HG03354 (cell line): ENCODE measurements around the gene SEMA4G.
A peak's percentile ranks its signal among the peaks of the same experiment; 100 is the strongest.

ENCODE experiments used
- ATAC-seq: cut with Tn5 transposase; IDR thresholded peaks from one replicate; pipeline ENCODE4 v1.9.1; 2021; ENCODE audit warnings: mild to moderate bottlenecking; ENCODE audit not compliant: unreplicated experiment, poor library complexity, severe bottlenecking

The SEMA4G gene

GRCh38 chr10:101003639-101004206 lies 34.4 kb downstream of the SEMA4G start:
- no peak for ATAC-seq

DNA sequence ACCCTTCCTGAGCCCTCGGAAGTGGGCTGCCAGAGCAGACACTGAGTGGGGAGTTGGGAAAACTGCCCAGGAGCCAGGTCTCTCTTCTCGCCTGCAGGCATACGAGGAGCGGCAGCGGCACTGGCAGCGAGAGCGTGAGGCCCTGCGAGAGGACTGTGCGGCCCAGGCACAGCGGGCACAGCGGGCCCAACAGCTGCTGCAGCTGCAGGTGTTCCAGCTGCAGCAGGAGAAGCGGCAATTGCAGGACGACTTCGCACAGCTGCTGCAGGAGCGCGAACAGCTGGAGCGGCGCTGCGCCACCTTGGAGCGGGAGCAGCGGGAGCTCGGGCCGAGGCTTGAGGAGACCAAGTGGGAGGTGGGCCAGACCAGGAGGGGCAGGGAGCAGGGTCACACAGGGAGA lies 36.1 kb downstream of the SEMA4G start:
- ATAC-seq = no peak

DNA sequence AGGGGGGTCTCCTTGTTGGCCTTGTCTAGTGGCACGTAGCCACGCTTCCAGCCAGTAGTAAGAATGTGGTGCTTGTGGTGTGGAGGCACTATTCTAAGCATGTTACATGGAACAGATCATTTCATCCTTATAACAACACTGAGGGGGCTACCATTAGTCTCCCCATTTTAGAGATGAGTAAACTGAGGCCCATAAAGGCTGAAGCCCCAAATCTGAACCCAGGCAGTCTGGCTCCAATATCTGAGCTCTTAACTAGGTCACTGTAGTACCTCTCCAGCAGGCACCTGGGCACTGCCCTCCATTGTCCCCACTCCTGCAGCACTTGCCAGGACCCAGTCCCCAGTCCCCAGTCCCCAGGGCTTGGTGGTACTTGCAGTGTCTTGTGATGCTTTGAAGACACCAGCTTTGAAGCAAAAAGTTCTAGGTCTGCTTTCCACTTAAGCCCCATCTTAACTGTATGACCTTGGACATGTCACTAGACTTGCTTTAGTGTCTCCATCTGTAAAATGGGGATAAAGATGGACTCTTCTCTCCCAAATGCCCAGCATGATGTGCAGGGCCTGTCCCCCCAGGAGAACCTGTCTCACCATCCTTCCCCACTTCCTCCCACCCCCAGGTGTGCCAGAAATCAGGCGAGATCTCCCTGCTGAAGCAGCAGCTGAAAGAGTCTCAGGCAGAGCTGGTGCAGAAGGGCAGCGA lies 36.7 kb downstream of the SEMA4G start:
- ATAC-seq = no peak

DNA sequence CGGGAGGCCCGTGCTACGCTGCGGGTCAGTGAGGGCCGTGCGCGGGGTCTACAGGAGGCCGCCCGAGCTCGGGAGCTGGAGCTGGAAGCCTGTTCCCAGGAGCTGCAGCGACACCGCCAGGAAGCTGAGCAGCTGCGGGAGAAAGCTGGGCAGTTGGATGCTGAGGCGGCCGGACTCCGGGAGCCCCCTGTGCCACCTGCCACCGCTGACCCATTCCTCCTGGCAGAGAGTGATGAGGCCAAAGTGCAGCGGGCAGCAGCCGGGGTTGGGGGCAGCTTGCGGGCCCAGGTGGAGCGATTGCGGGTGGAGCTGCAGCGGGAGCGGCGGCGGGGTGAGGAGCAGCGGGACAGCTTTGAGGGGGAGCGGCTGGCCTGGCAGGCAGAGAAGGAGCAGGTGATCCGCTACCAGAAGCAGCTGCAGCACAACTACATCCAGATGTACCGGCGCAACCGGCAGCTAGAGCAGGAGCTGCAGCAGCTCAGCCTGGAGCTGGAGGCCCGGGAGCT lies 37.3 kb downstream of the SEMA4G start:
- ATAC-seq = no peak

DNA sequence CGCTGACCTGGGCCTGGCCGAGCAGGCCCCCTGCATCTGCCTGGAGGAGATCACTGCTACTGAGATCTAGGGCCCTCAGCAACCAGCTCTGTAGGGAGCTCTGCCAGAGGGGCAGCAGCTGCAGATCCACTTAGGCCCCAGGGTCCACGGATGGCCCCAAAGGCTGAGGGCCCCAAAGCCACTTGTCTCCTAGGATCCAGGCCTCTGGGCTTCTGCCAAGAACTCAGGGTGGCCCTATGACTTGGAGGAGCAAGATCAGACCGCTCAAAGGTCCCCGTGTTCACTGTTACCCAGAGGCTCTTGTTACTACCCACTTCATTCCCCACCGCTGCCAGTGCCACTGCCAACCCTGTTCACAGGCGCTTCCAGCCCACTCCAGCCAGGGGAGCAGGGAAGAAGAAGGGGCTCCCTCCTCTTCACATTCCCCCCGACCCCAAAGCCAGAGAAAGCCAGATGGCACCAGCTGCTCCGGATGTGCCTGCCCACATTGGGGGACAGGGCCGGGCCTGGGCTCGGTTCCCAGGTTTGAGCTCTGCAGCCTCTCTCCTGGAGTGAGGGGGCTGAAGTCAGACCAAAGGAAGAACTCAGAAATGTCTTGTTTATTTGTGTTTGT lies 37.9 kb downstream of the SEMA4G start:
- ATAC-seq = no peak

GRCh38 chr10:101007915-101008822 lies 38.9 kb downstream of the SEMA4G start:
- ATAC-seq = no peak

- no peak for ATAC-seq
Measured at GRCh38 chr10:101008823-101009423, 39.6 kb downstream of the SEMA4G start.

GRCh38 chr10:101010329-101010728 lies 41.0 kb downstream of the SEMA4G start:
- ATAC-seq = no peak

- no peak for ATAC-seq
Measured at GRCh38 chr10:101011517-101012423, 42.5 kb downstream of the SEMA4G start.

- peak; percentile 83 for ATAC-seq
Measured at GRCh38 chr10:101012525-101013364, 43.4 kb downstream of the SEMA4G start.

GRCh38 chr10:101013365-101013825 lies 44.1 kb downstream of the SEMA4G start:
- ATAC-seq = no peak

- no peak for ATAC-seq
Measured at GRCh38 chr10:101014230-101014884, 45.1 kb downstream of the SEMA4G start.

DNA sequence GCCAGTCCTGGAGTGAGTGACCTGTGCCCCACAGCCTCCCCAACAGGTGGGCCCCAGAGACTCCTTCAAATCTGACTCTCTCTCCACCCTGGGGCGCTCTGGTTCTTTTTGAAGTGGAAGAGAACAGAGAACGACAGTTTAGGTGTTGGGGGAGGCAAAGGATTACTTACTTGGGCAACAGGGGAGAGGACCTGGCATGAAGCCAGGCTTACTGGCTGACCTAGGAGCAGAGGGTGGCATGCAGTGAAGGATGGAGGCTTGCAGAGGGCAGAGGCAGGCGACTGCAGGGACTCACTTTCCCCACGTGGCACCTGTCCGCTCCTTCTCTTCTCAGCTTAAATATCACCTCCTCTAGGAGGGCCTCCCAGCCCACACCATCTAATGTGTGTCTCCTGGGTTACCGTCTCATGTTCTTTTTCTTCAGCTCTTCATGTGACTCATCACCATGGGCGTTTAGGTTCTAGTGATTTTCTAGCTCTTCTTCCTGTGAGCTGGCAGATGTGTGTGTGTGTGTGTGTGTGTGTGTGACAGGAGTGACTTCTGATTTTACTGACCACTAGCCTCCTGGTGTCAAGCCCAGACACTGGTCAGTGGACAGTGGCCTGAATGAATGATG lies 45.8 kb downstream of the SEMA4G start:
- ATAC-seq = no peak

DNA sequence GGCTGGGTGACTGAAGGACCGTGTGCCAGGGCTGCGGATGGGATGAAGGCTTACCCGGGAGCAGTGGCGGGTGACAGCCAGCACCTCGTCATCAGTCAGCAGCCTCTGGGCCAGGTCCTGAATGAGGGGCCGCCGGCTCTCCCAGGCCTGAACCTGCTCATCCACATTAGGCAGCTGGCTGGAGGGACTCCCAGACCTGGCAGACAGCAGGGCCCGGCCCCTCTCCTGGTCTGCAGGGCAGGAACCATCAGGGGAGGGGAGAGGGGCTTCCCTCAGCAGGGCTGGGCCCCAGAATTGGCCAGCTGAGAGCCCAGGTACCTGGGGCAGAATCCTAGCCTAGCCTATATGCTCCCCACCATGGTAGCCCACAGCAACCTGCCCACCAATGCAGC lies 46.3 kb downstream of the SEMA4G start:
- ATAC-seq = no peak

- ATAC-seq = no peak
Measured at GRCh38 chr10:101016814-101017213, 47.5 kb downstream of the SEMA4G start.

GRCh38 chr10:101018118-101018599 lies 48.9 kb downstream of the SEMA4G start:
- ATAC-seq = no peak
